GM12878 (cell line): Measurements from ENCODE around the gene C1QC. TPM values are rescaled to one million over a fixed set of nuclear protein-coding genes. Genes with fewer than 3 reads are reported as not detected.

Experiments
- ATAC-seq: fragments of 200-7000 bp; cut with Tn5 transposase; 3 replicates; pipeline ENCODE4 v1.9.1; 2020; ENCODE audit warnings: mild to moderate bottlenecking, moderate library complexity
- BruUV-seq: library from RNA; stranded (reverse); fragments of 400-500 nt; replicated peaks from 2 replicates; lab custom pipeline; 2021; lab: Mats Ljungman, UMichigan
- CTCF ChIA-PET: fragments of 300-600 bp; sonication (Branson Sonifier 250); formaldehyde crosslinking; extraction: SDS; loops from one replicate; lab custom pipeline; 2021; ENCODE audit warnings: inconsistent platforms; lab: Yijun Ruan, JAX
- POLR2A ChIA-PET: fragments of 350-600 bp; formaldehyde crosslinking; extraction: SDS; loops from one replicate; lab custom pipeline; 2021; ENCODE audit warnings: inconsistent platforms; lab: Charles Lee
- RAD21 ChIA-PET: fragments of 300-600 bp; sonication (Branson Sonifier 250); formaldehyde crosslinking; loops from one replicate; lab custom pipeline; 2023; ENCODE audit warnings: antibody characterized with exemption; ENCODE audit not compliant: unreplicated experiment; lab: Charles Lee
- SMC1A ChIA-PET: fragments of 300-600 bp; sonication (Branson Sonifier 250); formaldehyde crosslinking; loops from one replicate; lab custom pipeline; 2023; ENCODE audit not compliant: unreplicated experiment, uncharacterized antibody; lab: Charles Lee
- DNase-seq: peaks from one replicate; pipeline ENCODE4 v3.0.0-alpha.2; 2011; ENCODE audit warnings: low read depth, low spot score
- FAIRE-seq: peaks from 3 replicates; lab custom pipeline; 2011; peaks lifted over from hg19 to GRCh38; lab: Jason Lieb, UNC
- H2AFZ ChIP-seq: 2 replicates; pipeline ENCODE4 v1.6.0; 2011; ENCODE audit warnings: low read depth, low read length, control low read depth; ENCODE audit not compliant: control insufficient read depth
- H3K27ac ChIP-seq: 2 replicates; pipeline ENCODE4 v1.5.1; 2011; ENCODE audit warnings: control low read depth; ENCODE audit not compliant: control insufficient read depth, insufficient read depth
- H3K27me3 ChIP-seq, 2 experiments: replicated peaks in 1 of 2; 2 replicates each; pipeline versions ENCODE4 v1.6.0 to v1.6.1; 2011; ENCODE audit warnings: low read length in 1 of 2; ENCODE audit not compliant: control insufficient read depth in 2 of 2, insufficient read depth in 2 of 2
- H3K36me3 ChIP-seq, 2 experiments: 2 replicates each; pipeline ENCODE4 v1.5.1; 2011; ENCODE audit warnings: low read length in 1 of 2; ENCODE audit not compliant: control insufficient read depth in 2 of 2, insufficient read depth in 2 of 2
- H3K4me1 ChIP-seq: 2 replicates; pipeline ENCODE4 v1.6.1; 2011; ENCODE audit warnings: mild to moderate bottlenecking, low read length, moderate library complexity, mixed read lengths; ENCODE audit not compliant: control insufficient read depth, insufficient read depth
- H3K4me2 ChIP-seq: 2 replicates; pipeline ENCODE4 v1.6.0; 2011; ENCODE audit warnings: control low read depth; ENCODE audit not compliant: control insufficient read depth, insufficient read depth
- H3K4me3 ChIP-seq: fragments of 200-600 bp; sonication (generic); 2 replicates; pipeline ENCODE4 v1.5.1; 2016
- H3K79me2 ChIP-seq: 2 replicates; pipeline ENCODE4 v1.6.0; 2011; ENCODE audit warnings: low read length; ENCODE audit not compliant: control insufficient read depth, insufficient read depth
- H3K9ac ChIP-seq: 2 replicates; pipeline ENCODE4 v1.8.0; 2011; ENCODE audit warnings: low read length, control low read depth, mixed read lengths; ENCODE audit not compliant: control insufficient read depth, insufficient read depth
- H3K9me3 ChIP-seq: replicated peaks from 3 replicates; pipeline ENCODE4 v1.5.1; 2011; ENCODE audit warnings: mild to moderate bottlenecking, low read length; ENCODE audit not compliant: control insufficient read depth, insufficient read depth
- H4K20me1 ChIP-seq: 2 replicates; pipeline ENCODE4 v1.6.0; 2011; ENCODE audit not compliant: control insufficient read depth, insufficient read depth
- CBX3 ChIP-seq: fragments of 200-600 bp; sonication (generic); IDR thresholded peaks from 2 replicates; pipeline ENCODE4 v1.6.1; 2016; ENCODE audit warnings: low read depth, borderline replicate concordance
- CBX5 ChIP-seq: sonication (generic); IDR thresholded peaks from 2 replicates; pipeline ENCODE4 v1.6.1; 2016; ENCODE audit warnings: low read depth, moderate library complexity, mild to moderate bottlenecking, inconsistent platforms
- CHD1 ChIP-seq: IDR thresholded peaks from 2 replicates; pipeline ENCODE4 v1.6.1; 2012; ENCODE audit warnings: low read depth, low read length, improper control_type of control experiment
- CREB1 ChIP-seq: IDR thresholded peaks from 2 replicates; pipeline ENCODE4 v1.6.1; 2012; ENCODE audit warnings: low read depth, mild to moderate bottlenecking, inconsistent platforms
- IRF5 ChIP-seq: fragments of 450-650 bp; IDR thresholded peaks from 2 replicates; pipeline ENCODE4 v1.6.1; 2017; ENCODE audit warnings: borderline replicate concordance
- KLF5 ChIP-seq: fragments of 450-650 bp; IDR thresholded peaks from 2 replicates; pipeline ENCODE4 v1.6.1; 2014; ENCODE audit warnings: mild to moderate bottlenecking; ENCODE audit not compliant: partially characterized antibody
- LARP7 ChIP-seq: fragments of 450-650 bp; IDR thresholded peaks from 2 replicates; pipeline ENCODE4 v1.6.1; 2017; ENCODE audit warnings: mild to moderate bottlenecking
- MXI1 ChIP-seq: fragments of 150-350 bp; IDR thresholded peaks from 2 replicates; pipeline ENCODE4 v1.6.1; 2011; ENCODE audit warnings: low read depth, mild to moderate bottlenecking, inconsistent platforms, low read length, improper control_type of control experiment
- NFXL1 ChIP-seq: fragments of 450-650 bp; IDR thresholded peaks from 2 replicates; pipeline ENCODE4 v1.6.1; 2017; ENCODE audit warnings: antibody characterized with exemption, mild to moderate bottlenecking, borderline replicate concordance
- NFYB ChIP-seq: IDR thresholded peaks from 2 replicates; pipeline ENCODE4 v1.6.1; 2011; ENCODE audit warnings: low read depth, mild to moderate bottlenecking, low read length, improper control_type of control experiment, moderate library complexity; ENCODE audit not compliant: insufficient read depth
- PKNOX1 ChIP-seq: fragments of 450-650 bp; IDR thresholded peaks from 2 replicates; pipeline ENCODE4 v1.6.1; 2016; ENCODE audit warnings: mild to moderate bottlenecking
- RB1 ChIP-seq: fragments of 450-650 bp; formaldehyde crosslinking; IDR thresholded peaks from 2 replicates; pipeline ENCODE4 v1.6.1; 2017; ENCODE audit warnings: mild to moderate bottlenecking, borderline replicate concordance
- RCOR1 ChIP-seq: conservative IDR thresholded peaks from 2 replicates; pipeline ENCODE4 v1.6.1; 2012; ENCODE audit warnings: low read depth, low read length, improper control_type of control experiment
- SP1 ChIP-seq: IDR thresholded peaks from one replicate; pipeline ENCODE4 v1.6.1; 2011; ENCODE audit warnings: low read depth, low read length
- SREBF2 ChIP-seq: IDR thresholded peaks from 2 replicates; pipeline ENCODE4 v1.6.1; 2012; ENCODE audit warnings: mild to moderate bottlenecking, low read length
- SRF ChIP-seq, 2 experiments: IDR thresholded peaks; 2 replicates each; pipeline ENCODE4 v1.6.1; 2011; ENCODE audit warnings: low read depth in 2 of 2, low read length in 2 of 2, mild to moderate bottlenecking in 1 of 2, moderate library complexity in 1 of 2
- STAT1 ChIP-seq: fragments of 450-650 bp; conservative IDR thresholded peaks from 2 replicates; pipeline ENCODE4 v1.6.1; 2014; ENCODE audit warnings: antibody characterized with exemption, mild to moderate bottlenecking
- STAT3 ChIP-seq: IDR thresholded peaks from 2 replicates; pipeline ENCODE4 v1.6.1; 2011; ENCODE audit warnings: low read depth, low read length, improper control_type of control experiment
- YBX1 ChIP-seq: fragments of 450-650 bp; IDR thresholded peaks from 2 replicates; pipeline ENCODE4 v1.6.1; 2016; ENCODE audit warnings: antibody characterized with exemption
- ZNF384 ChIP-seq: IDR thresholded peaks from 2 replicates; pipeline ENCODE4 v1.6.1; 2012; ENCODE audit warnings: low read depth, mild to moderate bottlenecking, low read length, improper control_type of control experiment, borderline replicate concordance
- WGBS: methylation state at CpG from one replicate; pipeline ENCODE4 v1.1.6; 2016; ENCODE audit warnings: low lambda C conversion rate; ENCODE audit not compliant: insufficient replicate concordance, insufficient coverage; ENCODE audit errors: missing lambda C conversion rate; 5-methylcytosine and 5-hydroxymethylcytosine counted together
- in situ Hi-C: fragments of 300-500 bp; cut with MboI; formaldehyde crosslinking; loops from 9 replicates; pipeline ENCODE4 v1.14.3; 2018; ENCODE audit warnings: mixed read lengths
- intact Hi-C: fragments of 100-400 bp; cut with micrococcal nuclease; formaldehyde crosslinking; loops from one replicate; pipeline ENCODE4 v1.14.2; 2022; ENCODE audit not compliant: unreplicated experiment
- polyA plus RNA-seq, 11 experiments: library from polyadenylated mRNA; depleted of rRNA in 4 of 11; unstranded in 6 of 11; stranded (reverse) in 5 of 11; fragments of >200 nt; fragmentation: Nextera tagmentation in 4 of 11; fragmentation: Illumina TruSeq in 1 of 11; extraction: Ambion mirVana in 4 of 11; extraction: Trizol in 1 of 11; gene quantifications; 1 replicate in 1 of 11; 2 replicates in 10 of 11; pipeline versions ENCODE4 v1.2.1 to v1.2.3, GENCODE V29; 2011 to 2016; ENCODE audit warnings: inconsistent platforms in 2 of 11, missing spikeins in 2 of 11, low read depth in 1 of 11
- total RNA-seq, 4 experiments: library from RNA; depleted of rRNA in 3 of 4; stranded (reverse); fragments of >200 nt in 3 of 4; fragmentation: Illumina TruSeq in 1 of 4; extraction: Trizol in 1 of 4; gene quantifications; 2 replicates each; pipeline versions ENCODE4 v1.2.1 to v1.2.3, GENCODE V29; 2013 to 2021

The C1QC gene
- total and polyA plus RNA-seq, 10 of the 15 experiments (the other 5 are each of a cell fraction or from before 2014, with no cell fraction given): 0.74 TPM; not detected in 9

GRCh38 chr1:22687191-22687590 is 43.8 kb downstream of the C1QC start:
- no TSS peak for BruUV-seq
- no peak overlapping the region for H3K4me3 ChIP-seq
- H3K27me3 ChIP-seq: peaks cover 1 to 3% of the 10 kb centered on the region in 2 experiments; a peak in 2 of 4 replicates
- no peaks in the 10 kb centered on the region for H3K36me3 ChIP-seq
- ChIA-PET POLR2A (no interaction called here), SMC1A (interaction anchor here (0.6 kb wide), 1 partner anchor 891 kb away, joined by 4 read pairs; no protein-coding TSS in a partner anchor), RAD21 (no interaction called here), CTCF (interaction anchor here (0.7 to 1.2 kb wide), 3 partner anchors 9 to 277 kb away, joined by 3 read pairs; no protein-coding TSS in a partner anchor)
- intact Hi-C loops (no loop called here), in situ Hi-C loops (no loop called here)
- no peaks in the 10 kb centered on the region for H3K9me3 ChIP-seq
- no peaks in the 10 kb centered on the region for H3K4me1 ChIP-seq
- H3K4me2 ChIP-seq: no peak overlapping the region
- DNase-seq: no peak
- no peak overlapping the region for H3K27ac ChIP-seq
- 0% methylated on average over 2 of the region's 2 CpGs for WGBS
- no peaks in the 10 kb centered on the region for H4K20me1 ChIP-seq
- no peak for FAIRE-seq
- TF ChIP-seq SREBF2 (no peak), NFXL1 (no peak), CREB1 (no peak), STAT3 (no peak), CBX5 (no peak), CBX3 (no peak), NFYB (no peak), LARP7 (no peak), RB1 (no peak), CHD1 (no peak), MXI1 (no peak), KLF5 (no peak), PKNOX1 (no peak), SRF (IDR thresholded peaks at IDR 0.05; ENCODE audit: low read depth in 2 of 2, low read length in 2 of 2) (no peak), STAT1 (no peak), ZNF384 (no peak), YBX1 (no peak), SP1 (no peak), RCOR1 (no peak), IRF5 (no peak)
- H3K79me2 ChIP-seq: no peaks in the 10 kb centered on the region
- no peak overlapping the region for H2AFZ ChIP-seq
- no peak for ATAC-seq
- H3K9ac ChIP-seq: no peak overlapping the region
